H9 (cell line): Measurements from ENCODE around the gene MGAT5B. TPM values are rescaled to one million over a fixed set of nuclear protein-coding genes. Genes with fewer than 3 reads are reported as not detected.

Source experiments
- DNase-seq: peaks from one replicate; pipeline ENCODE4 v3.0.0-alpha.2; 2017
- H2AFZ ChIP-seq: one replicate; pipeline ENCODE4 v1.6.1; 2013; ENCODE audit warnings: mild to moderate bottlenecking, low read length, control low read depth, moderate library complexity
- H2AK5ac ChIP-seq: 2 replicates; pipeline ENCODE4 v1.6.1; 2013; ENCODE audit warnings: low read length, control low read depth, mixed read lengths; ENCODE audit not compliant: insufficient read length
- H2BK120ac ChIP-seq: one replicate; pipeline ENCODE4 v1.6.1; 2013; ENCODE audit warnings: low read depth, mild to moderate bottlenecking, low read length, control low read depth, inconsistent platforms; ENCODE audit not compliant: poor library complexity, severe bottlenecking
- H2BK12ac ChIP-seq: 2 replicates; pipeline ENCODE4 v1.6.1; 2013; ENCODE audit warnings: low read length, control low read depth, mixed read lengths, low read depth; ENCODE audit not compliant: insufficient read length
- H2BK15ac ChIP-seq: 2 replicates; pipeline ENCODE4 v1.6.1; 2013; ENCODE audit warnings: low read depth, low read length, control low read depth
- H2BK20ac ChIP-seq: one replicate; pipeline ENCODE4 v1.6.1; 2013; ENCODE audit warnings: low read depth, mild to moderate bottlenecking, low read length, control low read depth, inconsistent platforms; ENCODE audit not compliant: poor library complexity, severe bottlenecking
- H2BK5ac ChIP-seq: 2 replicates; pipeline ENCODE4 v1.6.1; 2013; ENCODE audit warnings: low read length, control low read depth, mixed read lengths; ENCODE audit not compliant: insufficient read length
- H3K14ac ChIP-seq: 2 replicates; pipeline ENCODE4 v1.6.1; 2013; ENCODE audit warnings: low read length, control low read depth; ENCODE audit not compliant: insufficient read depth
- H3K18ac ChIP-seq: 2 replicates; pipeline ENCODE4 v1.6.1; 2013; ENCODE audit warnings: low read depth, mild to moderate bottlenecking, mixed read lengths, low read length, control low read depth; ENCODE audit not compliant: insufficient read length
- H3K23ac ChIP-seq: 2 replicates; pipeline ENCODE4 v1.6.1; 2013; ENCODE audit warnings: low read length, control low read depth, mixed read lengths, low read depth; ENCODE audit not compliant: insufficient read length
- H3K23me2 ChIP-seq: 2 replicates; pipeline ENCODE4 v1.6.1; 2013; ENCODE audit warnings: low read depth, mild to moderate bottlenecking, mixed read lengths, low read length, control low read depth; ENCODE audit not compliant: insufficient read length, poor library complexity, severe bottlenecking
- H3K27ac ChIP-seq: 2 replicates; pipeline ENCODE4 v1.5.1; 2013; ENCODE audit warnings: low read length, control low read depth, mixed read lengths, low read depth; ENCODE audit not compliant: insufficient read length
- H3K27me3 ChIP-seq: 2 replicates; pipeline ENCODE4 v1.6.1; 2013; ENCODE audit warnings: low read length, control low read depth, inconsistent platforms; ENCODE audit not compliant: insufficient read depth
- H3K4ac ChIP-seq: 2 replicates; pipeline ENCODE4 v1.6.1; 2013; ENCODE audit warnings: low read depth, mild to moderate bottlenecking, control low read depth, inconsistent platforms, low read length, moderate library complexity
- H3K4me1 ChIP-seq: 2 replicates; pipeline ENCODE4 v1.6.1; 2013; ENCODE audit warnings: low read length, control low read depth, inconsistent platforms; ENCODE audit not compliant: insufficient read depth
- H3K4me2 ChIP-seq: 2 replicates; pipeline ENCODE4 v1.6.1; 2013; ENCODE audit warnings: low read length, control low read depth, mixed read lengths; ENCODE audit not compliant: insufficient read length, insufficient read depth
- H3K56ac ChIP-seq: 2 replicates; pipeline ENCODE4 v1.6.1; 2013; ENCODE audit warnings: low read depth, mild to moderate bottlenecking, mixed read lengths, low read length, control low read depth; ENCODE audit not compliant: insufficient read length
- H3K79me1 ChIP-seq: 2 replicates; pipeline ENCODE4 v1.6.1; 2013; ENCODE audit warnings: low read depth, mild to moderate bottlenecking, moderate library complexity, low read length, control low read depth, inconsistent platforms; ENCODE audit not compliant: insufficient read depth, poor library complexity, severe bottlenecking
- H3K79me2 ChIP-seq: 2 replicates; pipeline ENCODE4 v1.6.1; 2013; ENCODE audit warnings: low read length, control low read depth, inconsistent platforms; ENCODE audit not compliant: insufficient read depth
- H3K9ac ChIP-seq: 2 replicates; pipeline ENCODE4 v1.6.1; 2013; ENCODE audit warnings: low read length, control low read depth, mixed read lengths; ENCODE audit not compliant: insufficient read length; ENCODE audit errors: extremely low read depth
- H3K9me3 ChIP-seq: one replicate; pipeline ENCODE4 v1.6.1; 2013; ENCODE audit warnings: low read depth, low read length, inconsistent platforms; ENCODE audit not compliant: control insufficient read depth
- H3T11ph ChIP-seq: one replicate; pipeline ENCODE4 v1.6.1; 2013; ENCODE audit warnings: mild to moderate bottlenecking, low read length, control low read depth, inconsistent platforms
- H4K20me1 ChIP-seq: one replicate; pipeline ENCODE4 v1.6.1; 2013; ENCODE audit not compliant: control insufficient read depth, insufficient read length, insufficient read depth
- H4K5ac ChIP-seq: 2 replicates; pipeline ENCODE4 v1.6.1; 2013; ENCODE audit warnings: low read depth, mild to moderate bottlenecking, mixed read lengths, low read length, control low read depth; ENCODE audit not compliant: insufficient read length
- H4K8ac ChIP-seq: replicated peaks from 2 replicates; pipeline ENCODE4 v1.6.1; 2013; ENCODE audit warnings: low read length, control low read depth, mixed read lengths, low read depth; ENCODE audit not compliant: insufficient read length
- H4K91ac ChIP-seq: 2 replicates; pipeline ENCODE4 v1.6.1; 2013; ENCODE audit warnings: low read depth, mild to moderate bottlenecking, moderate library complexity, mixed read lengths, low read length, control low read depth; ENCODE audit not compliant: insufficient read length
- H3K27ac Mint-ChIP-seq, 3 experiments: 2 replicates in 2 of 3; 3 replicates in 1 of 3; pipeline ENCODE4 v1.8.0; 2020 to 2021; ENCODE audit warnings: mixed read lengths in 3 of 3, mild to moderate bottlenecking in 1 of 3, moderate library complexity in 1 of 3
- H3K27me3 Mint-ChIP-seq: 2 replicates; pipeline ENCODE4 v1.8.0; 2021; ENCODE audit warnings: low read depth, mild to moderate bottlenecking, moderate library complexity, mixed read lengths
- H3K36me3 Mint-ChIP-seq, 3 experiments: 2 replicates in 2 of 3; 3 replicates in 1 of 3; pipeline ENCODE4 v1.8.0; 2020 to 2021; ENCODE audit warnings: low read depth in 3 of 3, mixed read lengths in 3 of 3; ENCODE audit not compliant: insufficient read depth in 1 of 3
- H3K4me1 Mint-ChIP-seq, 2 experiments: 2 replicates each; pipeline ENCODE4 v1.8.0; 2020; ENCODE audit warnings: mixed read lengths in 2 of 2
- H3K4me3 Mint-ChIP-seq, 2 experiments: 2 replicates in 1 of 2; 3 replicates in 1 of 2; pipeline ENCODE4 v1.8.0; 2020 to 2021; ENCODE audit warnings: mild to moderate bottlenecking in 2 of 2, mixed read lengths in 2 of 2, moderate library complexity in 1 of 2
- H3K9me3 Mint-ChIP-seq, 2 experiments: 2 replicates in 1 of 2; 3 replicates in 1 of 2; pipeline ENCODE4 v1.8.0; 2020; ENCODE audit warnings: mild to moderate bottlenecking in 2 of 2, mixed read lengths in 2 of 2, moderate library complexity in 1 of 2
- CTCF ChIP-seq: fragments of 200-600 bp; sonication (generic); conservative IDR thresholded peaks from 3 replicates; pipeline ENCODE4 v1.8.0; 2021; ENCODE audit warnings: antibody characterized with exemption, mild to moderate bottlenecking
- WGBS: extraction: QIAGEN DNeasy Blood & Tissue Kit; methylation state at CpG from one replicate; pipeline ENCODE4 v1.1.7; 2013; ENCODE audit warnings: missing lambda C conversion rate, low lambda C conversion rate, mixed read lengths; ENCODE audit not compliant: insufficient read length; ENCODE audit errors: extremely low coverage; 5-methylcytosine and 5-hydroxymethylcytosine counted together
- total RNA-seq: library from RNA; stranded (reverse); gene quantifications from 2 replicates; pipeline ENCODE4 v1.2.1, GENCODE V29; 2021

Gene MGAT5B
- total RNA-seq, 1 experiment from 2014 or later = 4.9 TPM

GRCh38 chr17:76871668-76872067 lies 3.5 kb downstream of the MGAT5B start:
- H3K27ac ChIP-seq = no peak overlapping the region
- no peak overlapping the region for H4K91ac ChIP-seq
- peaks cover 5 to 14% (median 11%) of the 10 kb centered on the region in 3 experiments for H3K36me3 Mint-ChIP-seq
- H4K5ac ChIP-seq = no peak overlapping the region
- no peak overlapping the region for H3K14ac ChIP-seq
- no peak overlapping the region for H2BK20ac ChIP-seq
- peak overlapping the region in 1 of 2 experiments; percentile 26; a peak in 1 of 5 replicates for H3K4me3 Mint-ChIP-seq
- no peak overlapping the region for H3K4me2 ChIP-seq
- no peak overlapping the region for H2BK15ac ChIP-seq
- no peaks in the 10 kb centered on the region for H3K79me2 ChIP-seq
- H3K23me2 ChIP-seq = peaks cover 17% of the 10 kb centered on the region
- peaks cover 36% of the 10 kb centered on the region for H3K27me3 Mint-ChIP-seq
- H2BK120ac ChIP-seq = no peak overlapping the region
- no peak for DNase-seq
- no peak overlapping the region for H2BK12ac ChIP-seq
- no peak for TF ChIP-seq CTCF
- peaks cover 3 to 4% of the 10 kb centered on the region in 2 experiments; a peak in 4 of 5 replicates for H3K9me3 Mint-ChIP-seq
- no peak overlapping the region for H3K27ac Mint-ChIP-seq
- H3K79me1 ChIP-seq = no peaks in the 10 kb centered on the region
- no peak overlapping the region for H3K23ac ChIP-seq
- no peak overlapping the region for H3K18ac ChIP-seq
- H2AFZ ChIP-seq = no peak overlapping the region
- H3K4me1 Mint-ChIP-seq = peaks cover 12 to 13% of the 10 kb centered on the region in 2 experiments
- peaks cover 5% of the 10 kb centered on the region for H4K20me1 ChIP-seq
- no peak overlapping the region for H2BK5ac ChIP-seq
- H3K56ac ChIP-seq = no peak overlapping the region
- H3T11ph ChIP-seq = no peak overlapping the region
- H3K4me1 ChIP-seq = peaks cover 3% of the 10 kb centered on the region; the same call in 1 of the 2 replicates
- H2AK5ac ChIP-seq = no peak overlapping the region
- H3K9me3 ChIP-seq = no peaks in the 10 kb centered on the region
- peaks cover 4% of the 10 kb centered on the region; the same call in 1 of the 2 replicates for H3K27me3 ChIP-seq
- H3K9ac ChIP-seq = no peak overlapping the region
- H3K4ac ChIP-seq = no peak overlapping the region
- no peak overlapping the region for H4K8ac ChIP-seq
- no CpG with 5 or more reads among the region's 4 CpGs for WGBS
